GM21367 (cell line): Measurements from ENCODE around the gene PGLYRP1.

ENCODE experiments used
- ATAC-seq: cut with Tn5 transposase; IDR thresholded peaks from one replicate; pipeline ENCODE4 v1.9.1; 2021; ENCODE audit not compliant: unreplicated experiment

Gene PGLYRP1

DNA sequence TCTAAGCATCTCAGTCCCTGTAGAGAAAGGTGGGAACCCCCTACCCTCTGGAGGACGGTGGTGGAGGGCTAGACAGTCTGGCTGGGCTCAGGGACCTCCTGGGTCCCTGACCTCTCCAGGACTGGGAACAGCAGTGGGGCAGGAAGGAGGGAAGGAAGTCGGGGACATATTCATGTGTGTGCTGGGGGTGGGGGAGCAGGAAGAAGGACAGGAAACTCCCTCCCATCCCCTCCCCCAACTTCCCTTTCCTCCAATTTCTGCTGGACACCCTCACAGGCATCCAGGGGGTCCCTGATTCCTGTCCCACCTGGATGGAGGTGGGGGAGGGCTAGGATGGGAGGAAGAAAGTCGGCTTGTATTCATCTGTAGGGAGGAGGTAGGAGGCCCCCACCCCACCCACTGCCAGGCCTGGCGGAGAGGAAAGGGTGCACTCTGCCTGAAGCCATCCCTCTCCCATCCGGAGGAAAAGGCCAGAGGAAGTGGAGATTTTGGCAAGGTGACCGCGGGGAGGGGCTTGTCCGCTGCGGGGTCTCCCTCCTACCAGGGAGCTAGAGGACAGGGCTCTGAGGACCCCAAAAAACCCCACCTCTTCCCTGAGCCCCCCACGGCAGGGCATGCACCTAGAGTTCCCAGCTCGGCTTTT, 51.5 kb downstream of the PGLYRP1 start:
- ATAC-seq, result no peak

GRCh38 chr19:45969676-45970075, 53.2 kb downstream of the PGLYRP1 start:
- ATAC-seq, result no peak
